Activated naive CD8-positive, alpha-beta T cell treated with anti-CD3 and anti-CD28 coated beads, Interleukin-2, amount 50 U/mL, for 24 hours (primary cell): Measurements from ENCODE around the gene SEMA5A.

Experiments
- ATAC-seq: fragments of 150-1000 bp; cut with Tn5 transposase; one replicate; pipeline ENCODE4 v1.10.0; 2021
- DNase-seq: peaks from one replicate; pipeline ENCODE4 v3.0.0; 2021
- H3K27ac Mint-ChIP-seq: one replicate; pipeline ENCODE4 v1.8.0; 2021; ENCODE audit warnings: mild to moderate bottlenecking, mixed read lengths
- H3K27me3 Mint-ChIP-seq: one replicate; pipeline ENCODE4 v1.8.0; 2021; ENCODE audit warnings: mixed read lengths
- H3K36me3 Mint-ChIP-seq: one replicate; pipeline ENCODE4 v1.8.0; 2021; ENCODE audit warnings: low read depth, mixed read lengths
- H3K4me1 Mint-ChIP-seq: one replicate; pipeline ENCODE4 v1.8.0; 2021; ENCODE audit warnings: mixed read lengths
- H3K4me3 Mint-ChIP-seq: one replicate; pipeline ENCODE4 v1.8.0; 2021; ENCODE audit warnings: mild to moderate bottlenecking, moderate library complexity, mixed read lengths
- H3K9me3 Mint-ChIP-seq: one replicate; pipeline ENCODE4 v1.8.0; 2021; ENCODE audit warnings: mixed read lengths

The SEMA5A gene

GRCh38 chr5:9015937-9016270 is 530.0 kb downstream of the SEMA5A start:
- H3K9me3 Mint-ChIP-seq, result peaks cover 12% of the 10 kb centered on the region
- no peak overlapping the region for H3K27ac Mint-ChIP-seq
- H3K27me3 Mint-ChIP-seq, result no peaks in the 10 kb centered on the region
- ATAC-seq (no peak), DNase-seq (no peak)
- H3K36me3 Mint-ChIP-seq, result no peaks in the 10 kb centered on the region
- H3K4me1 Mint-ChIP-seq, result no peaks in the 10 kb centered on the region
- no peak overlapping the region for H3K4me3 Mint-ChIP-seq

DNA sequence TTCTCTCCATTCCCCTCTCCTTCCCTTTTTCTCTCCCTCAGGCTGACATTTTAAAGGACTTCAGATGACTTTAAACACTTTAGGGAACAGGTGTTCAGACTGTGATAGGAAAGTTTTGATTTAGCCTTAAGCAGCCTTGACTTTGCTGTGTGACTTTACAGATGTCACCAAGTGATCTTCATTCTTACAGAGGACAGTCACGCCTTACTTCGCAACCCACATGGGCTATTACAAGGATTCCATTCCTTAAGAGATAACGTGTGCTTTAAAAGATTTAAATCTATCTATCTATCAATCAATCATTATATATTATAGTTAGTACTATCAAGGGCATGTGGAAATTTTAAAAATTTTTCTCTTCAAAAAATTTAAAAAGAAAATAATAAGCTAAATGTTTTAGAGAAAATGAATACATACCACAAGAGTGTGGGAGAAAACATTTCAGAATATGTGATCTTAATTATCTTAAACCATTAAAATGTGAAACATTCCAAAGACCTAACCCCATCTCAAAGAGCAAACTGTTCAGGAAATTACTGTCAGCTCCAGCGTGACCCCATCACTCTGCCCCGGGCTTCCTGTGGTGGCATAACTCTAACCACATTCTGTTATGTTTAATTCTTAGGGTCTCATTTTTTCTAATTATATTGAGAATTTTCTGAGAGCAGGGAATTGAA is 530.5 kb downstream of the SEMA5A start:
- peaks cover 12% of the 10 kb centered on the region for H3K9me3 Mint-ChIP-seq

DNA sequence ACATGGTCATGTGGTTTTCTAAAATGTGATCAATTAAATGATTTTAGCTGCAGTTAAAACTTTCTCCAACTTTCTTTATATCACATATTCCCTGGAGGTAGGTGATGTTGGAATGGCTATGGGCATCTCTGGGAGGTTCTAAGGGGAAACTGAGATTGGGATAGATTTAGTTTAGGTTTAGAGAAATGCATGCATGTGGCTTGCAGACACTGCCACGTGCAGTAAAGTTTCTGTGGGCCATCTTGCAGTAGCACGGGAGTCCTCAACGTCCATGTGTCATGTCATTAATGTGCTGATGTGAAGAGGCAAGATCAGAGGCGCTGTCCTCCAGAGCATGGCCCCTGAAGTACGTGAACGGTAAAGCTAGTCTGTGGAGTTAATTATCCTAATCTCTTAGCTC is 532.7 kb downstream of the SEMA5A start:
- H3K4me3 Mint-ChIP-seq, result no peak overlapping the region
- no peaks in the 10 kb centered on the region for H3K27me3 Mint-ChIP-seq
- peaks cover 16% of the 10 kb centered on the region for H3K9me3 Mint-ChIP-seq
- no peak for ATAC-seq
- H3K4me1 Mint-ChIP-seq, result no peaks in the 10 kb centered on the region
- no peak for DNase-seq
- no peak overlapping the region for H3K27ac Mint-ChIP-seq
- no peaks in the 10 kb centered on the region for H3K36me3 Mint-ChIP-seq

More for the DNA sequence above, 530.5 kb downstream of the SEMA5A start:
- no peaks in the 10 kb centered on the region for H3K27me3 Mint-ChIP-seq
- H3K27ac Mint-ChIP-seq, result no peak overlapping the region
- DNase-seq (no peak), ATAC-seq (no peak)
- no peaks in the 10 kb centered on the region for H3K36me3 Mint-ChIP-seq
- no peak overlapping the region for H3K4me3 Mint-ChIP-seq
- H3K4me1 Mint-ChIP-seq, result no peaks in the 10 kb centered on the region

DNA sequence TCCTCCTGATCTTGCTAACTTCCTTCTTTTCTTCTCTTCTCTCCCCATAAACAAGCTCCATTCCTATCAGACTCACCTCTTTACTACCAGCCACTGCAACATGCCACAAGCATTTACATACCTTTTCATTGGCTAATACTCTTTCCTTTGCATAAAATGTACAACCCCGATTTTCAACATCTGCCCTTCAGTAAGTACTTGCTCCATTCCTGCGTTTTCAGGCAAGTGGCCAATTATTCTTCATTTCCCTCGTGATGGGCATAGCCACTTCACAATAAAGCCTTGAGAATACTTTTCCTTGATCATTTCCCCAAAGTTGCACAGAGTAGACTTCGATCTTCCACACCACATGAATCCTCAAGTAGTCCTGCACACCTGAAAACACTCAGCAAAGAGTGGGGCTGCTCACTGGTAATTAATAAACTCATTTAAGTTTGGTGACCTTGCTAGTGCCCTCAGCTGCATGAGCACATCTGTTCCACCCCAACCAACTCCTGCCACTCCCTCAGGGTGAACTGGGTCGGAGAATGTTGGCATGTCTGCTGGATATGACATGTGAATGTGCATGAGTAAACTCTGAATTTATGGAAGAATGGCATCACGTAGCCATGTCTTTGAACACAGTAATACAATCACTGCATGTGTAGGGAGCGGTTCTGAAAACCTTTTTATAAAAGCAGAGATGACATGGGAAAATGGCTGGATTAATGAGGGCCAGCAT is 535.8 kb downstream of the SEMA5A start:
- ATAC-seq, result no peak
- DNase-seq, result no peak
- no peak overlapping the region for H3K27ac Mint-ChIP-seq
- H3K36me3 Mint-ChIP-seq, result no peaks in the 10 kb centered on the region
- H3K27me3 Mint-ChIP-seq, result no peaks in the 10 kb centered on the region
- no peak overlapping the region for H3K4me3 Mint-ChIP-seq
- peaks cover 16% of the 10 kb centered on the region for H3K9me3 Mint-ChIP-seq
- no peaks in the 10 kb centered on the region for H3K4me1 Mint-ChIP-seq

GRCh38 chr5:8997542-8998070 is 548.3 kb downstream of the SEMA5A start:
- no peak for ATAC-seq
- Mint-ChIP-seq H3K9me3 (no peaks in the 10 kb centered on the region), H3K4me3 (no peak overlapping the region)

GRCh38 chr5:8993031-8993430 is 552.8 kb downstream of the SEMA5A start:
- H3K4me3 Mint-ChIP-seq, result no peak overlapping the region
- no peak for ATAC-seq

More at GRCh38 chr5:8997542-8998070, 548.3 kb downstream of the SEMA5A start:
- Mint-ChIP-seq H3K27ac (no peak overlapping the region), H3K36me3 (no peaks in the 10 kb centered on the region), H3K27me3 (no peaks in the 10 kb centered on the region), H3K4me1 (no peaks in the 10 kb centered on the region)
- DNase-seq, result no peak

More at GRCh38 chr5:8993031-8993430, 552.8 kb downstream of the SEMA5A start:
- DNase-seq, result no peak
- H3K4me1 Mint-ChIP-seq, result no peaks in the 10 kb centered on the region
- H3K27ac Mint-ChIP-seq, result no peak overlapping the region
- no peaks in the 10 kb centered on the region for H3K36me3 Mint-ChIP-seq
- H3K9me3 Mint-ChIP-seq, result peaks cover 4% of the 10 kb centered on the region
- no peaks in the 10 kb centered on the region for H3K27me3 Mint-ChIP-seq
